ENCODE measurements around the gene EPC1. TPM values are rescaled to one million over a fixed set of nuclear protein-coding genes. Genes with fewer than 3 reads are reported as not detected.

The EPC1 gene
- total RNA-seq, 1 experiment from 2014 or later = 21.5 TPM

DNA sequence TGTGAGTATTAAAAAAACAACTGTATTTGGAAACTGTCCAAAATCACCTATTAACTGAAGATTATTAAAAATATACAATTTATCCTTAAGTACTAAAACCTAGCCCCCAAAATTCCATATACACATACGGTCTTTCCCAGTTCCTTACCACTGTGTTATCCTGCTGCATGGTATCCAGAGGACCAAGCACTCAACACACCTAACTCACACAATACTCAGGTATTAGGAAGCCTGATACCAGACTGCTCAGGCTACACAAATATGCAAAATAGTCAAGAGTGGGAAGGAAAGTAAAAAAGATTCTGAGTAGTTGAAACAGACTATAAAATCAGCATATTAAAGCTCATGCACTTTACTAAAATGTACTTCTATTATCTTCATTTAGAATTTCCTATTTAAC, 67.2 kb downstream of the EPC1 start:
- H2AFZ ChIP-seq = no peak overlapping the region

DNA sequence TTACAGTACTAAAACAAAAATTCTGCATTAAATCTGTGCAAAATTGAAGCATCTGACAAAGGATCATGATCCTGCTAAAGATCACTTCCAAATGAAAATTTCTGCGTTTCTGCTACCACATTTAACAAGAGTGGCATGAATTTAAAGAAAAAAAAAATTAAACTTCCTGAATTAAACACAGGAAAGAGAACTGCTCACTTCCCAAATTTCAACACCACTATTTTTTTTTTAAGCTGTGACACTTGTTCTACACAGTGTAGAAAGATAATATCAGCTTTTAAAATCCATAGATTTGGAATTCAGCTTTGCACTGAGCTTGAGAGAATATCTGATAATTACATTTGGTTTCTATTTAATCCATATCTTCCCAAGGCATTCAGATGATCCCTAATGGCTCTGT, 73.6 kb downstream of the EPC1 start:
- DNase-seq = no peak
- Histone ChIP-seq H3K27ac (no peak overlapping the region), H3K9me2 (ENCODE audit: insufficient read depth) (no peaks in the 10 kb centered on the region), H3K9me3 (ENCODE audit: insufficient read depth, low read depth) (no peaks in the 10 kb centered on the region), H4K20me1 (ENCODE audit: insufficient read depth) (no peaks in the 10 kb centered on the region; the same call in 1 of the 2 replicates), H3K27me3 (ENCODE audit: insufficient read depth, low read depth) (no peaks in the 10 kb centered on the region), H3K4me2 (no peak overlapping the region), H3K4me1 (replicated peaks; ENCODE audit: insufficient read depth) (no peaks in the 10 kb centered on the region), H3K36me3 (ENCODE audit: low read depth) (peaks cover 27% of the 10 kb centered on the region; the same call in 1 of the 2 replicates), H3F3A (ENCODE audit: insufficient read depth, low read depth) (no peaks in the 10 kb centered on the region), H3K4me3 (no peak overlapping the region), H3K79me2 (ENCODE audit: low read depth) (no peaks in the 10 kb centered on the region), H2AFZ (no peak overlapping the region)
- BruUV-seq (replicated peaks) = no TSS peak
- ChIA-PET POLR2A (ENCODE audit: unreplicated experiment) (no interaction called here), CTCF (no interaction called here)
- no peak for TF ChIP-seq EZH2 (IDR thresholded peaks at IDR 0.05; ENCODE audit: low read depth)
- TF ChIP-seq, protein P1, sequence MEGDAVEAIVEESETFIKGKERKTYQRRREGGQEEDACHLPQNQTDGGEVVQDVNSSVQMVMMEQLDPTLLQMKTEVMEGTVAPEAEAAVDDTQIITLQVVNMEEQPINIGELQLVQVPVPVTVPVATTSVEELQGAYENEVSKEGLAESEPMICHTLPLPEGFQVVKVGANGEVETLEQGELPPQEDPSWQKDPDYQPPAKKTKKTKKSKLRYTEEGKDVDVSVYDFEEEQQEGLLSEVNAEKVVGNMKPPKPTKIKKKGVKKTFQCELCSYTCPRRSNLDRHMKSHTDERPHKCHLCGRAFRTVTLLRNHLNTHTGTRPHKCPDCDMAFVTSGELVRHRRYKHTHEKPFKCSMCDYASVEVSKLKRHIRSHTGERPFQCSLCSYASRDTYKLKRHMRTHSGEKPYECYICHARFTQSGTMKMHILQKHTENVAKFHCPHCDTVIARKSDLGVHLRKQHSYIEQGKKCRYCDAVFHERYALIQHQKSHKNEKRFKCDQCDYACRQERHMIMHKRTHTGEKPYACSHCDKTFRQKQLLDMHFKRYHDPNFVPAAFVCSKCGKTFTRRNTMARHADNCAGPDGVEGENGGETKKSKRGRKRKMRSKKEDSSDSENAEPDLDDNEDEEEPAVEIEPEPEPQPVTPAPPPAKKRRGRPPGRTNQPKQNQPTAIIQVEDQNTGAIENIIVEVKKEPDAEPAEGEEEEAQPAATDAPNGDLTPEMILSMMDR (conservative IDR thresholded peaks at IDR 0.05) = no peak
- intact Hi-C loops (cut with micrococcal nuclease; ENCODE audit: unreplicated experiment) = loop anchor here (10.0 kb wide), 1 partner anchor 239 kb away; no protein-coding TSS in a partner anchor

More for the DNA sequence above, 67.2 kb downstream of the EPC1 start:
- BruUV-seq (replicated peaks) = no TSS peak
- peaks cover 3% of the 10 kb centered on the region; the same call in 1 of the 2 replicates for H3K36me3 ChIP-seq (ENCODE audit: low read depth)
- H3F3A ChIP-seq (ENCODE audit: insufficient read depth, low read depth) = no peaks in the 10 kb centered on the region
- DNase-seq = no peak
- H3K27ac ChIP-seq = no peak overlapping the region
- intact Hi-C loops (cut with micrococcal nuclease; ENCODE audit: unreplicated experiment) = loop anchor here (10.0 kb wide), 1 partner anchor 245 kb away; no protein-coding TSS in a partner anchor
- no peaks in the 10 kb centered on the region for H4K20me1 ChIP-seq (ENCODE audit: insufficient read depth)
- H3K4me2 ChIP-seq = no peak overlapping the region
- no peak overlapping the region for H3K4me3 ChIP-seq
- H3K9me2 ChIP-seq (ENCODE audit: insufficient read depth) = no peaks in the 10 kb centered on the region
- no peaks in the 10 kb centered on the region for H3K9me3 ChIP-seq (ENCODE audit: insufficient read depth, low read depth)
- POLR2A ChIA-PET (ENCODE audit: unreplicated experiment) = interaction anchor here (0.7 kb wide), 1 partner anchor 1852 kb away, joined by 3 read pairs; no protein-coding TSS in a partner anchor
- CTCF ChIA-PET = no interaction called here
- no peaks in the 10 kb centered on the region for H3K4me1 ChIP-seq (replicated peaks; ENCODE audit: insufficient read depth)
- TF ChIP-seq, protein P1 (conservative IDR thresholded peaks at IDR 0.05) = no peak
- TF ChIP-seq EZH2 (IDR thresholded peaks at IDR 0.05; ENCODE audit: low read depth) = no peak
- no peaks in the 10 kb centered on the region for H3K27me3 ChIP-seq (ENCODE audit: insufficient read depth, low read depth)
- no peaks in the 10 kb centered on the region for H3K79me2 ChIP-seq (ENCODE audit: low read depth)

DNA sequence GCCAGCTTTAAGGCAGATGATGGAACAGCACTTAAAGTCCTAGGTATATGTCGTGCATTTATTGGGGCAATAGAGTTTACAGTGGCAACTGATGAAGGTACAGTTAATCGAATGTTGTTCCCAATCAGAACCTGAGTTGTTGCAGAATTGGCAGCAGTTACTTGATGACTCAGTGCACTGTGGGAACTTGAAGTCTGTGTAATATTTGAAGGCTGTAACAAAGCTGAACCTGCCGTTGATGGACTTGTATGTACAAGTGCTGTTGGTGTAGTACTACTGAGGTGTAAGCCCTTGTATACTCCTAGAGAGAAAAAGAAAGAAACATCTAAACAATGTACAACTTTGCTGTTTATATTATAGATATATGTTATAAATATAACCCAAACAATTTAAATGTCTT, 75.3 kb downstream of the EPC1 start:
- no peaks in the 10 kb centered on the region for H3K79me2 ChIP-seq (ENCODE audit: low read depth)
- no peaks in the 10 kb centered on the region for H3K9me2 ChIP-seq (ENCODE audit: insufficient read depth)
- intact Hi-C loops (cut with micrococcal nuclease; ENCODE audit: unreplicated experiment) = loop anchor here (10.0 kb wide), 1 partner anchor 237 kb away; no protein-coding TSS in a partner anchor
- no peaks in the 10 kb centered on the region for H3K9me3 ChIP-seq (ENCODE audit: insufficient read depth, low read depth)
- ChIA-PET CTCF (no interaction called here), POLR2A (ENCODE audit: unreplicated experiment) (no interaction called here)
- H4K20me1 ChIP-seq (ENCODE audit: insufficient read depth) = no peaks in the 10 kb centered on the region; the same call in 1 of the 2 replicates
- no TSS peak for BruUV-seq (replicated peaks)
- H3K4me2 ChIP-seq = no peak overlapping the region
- peaks cover 27% of the 10 kb centered on the region; the same call in 1 of the 2 replicates for H3K36me3 ChIP-seq (ENCODE audit: low read depth)
- no peaks in the 10 kb centered on the region for H3K4me1 ChIP-seq (replicated peaks; ENCODE audit: insufficient read depth)
- no peak overlapping the region for H3K27ac ChIP-seq
- H3F3A ChIP-seq (ENCODE audit: insufficient read depth, low read depth) = no peaks in the 10 kb centered on the region
- no peaks in the 10 kb centered on the region for H3K27me3 ChIP-seq (ENCODE audit: insufficient read depth, low read depth)
- DNase-seq = no peak
- no peak overlapping the region for H2AFZ ChIP-seq
- no peak overlapping the region for H3K4me3 ChIP-seq
- TF ChIP-seq EZH2 (IDR thresholded peaks at IDR 0.05; ENCODE audit: low read depth) = no peak
- TF ChIP-seq, protein P1 (conservative IDR thresholded peaks at IDR 0.05) = no peak

All from PC-9 (cell line).